ENCODE data around the gene KCNS1.

Gene KCNS1

DNA sequence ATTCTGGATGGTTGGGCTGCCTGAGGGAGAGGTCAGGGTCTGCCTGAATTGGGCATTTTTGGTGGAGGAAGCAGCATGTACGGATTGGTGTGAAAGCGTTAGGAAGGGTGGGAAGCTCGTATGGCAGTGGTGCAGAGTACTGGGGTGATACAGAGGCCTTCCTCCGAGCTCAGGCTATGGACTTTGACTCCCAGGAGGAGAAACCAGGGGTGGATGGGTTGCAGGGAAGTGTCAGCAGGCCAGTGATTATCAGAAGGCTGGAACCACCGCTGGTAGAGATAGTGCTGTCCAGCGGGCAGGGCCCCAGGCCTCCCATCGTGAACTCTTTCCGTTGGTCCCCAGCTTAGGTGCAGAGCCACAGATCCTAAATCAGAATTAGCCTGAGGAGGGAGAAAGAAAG, 8.7 kb upstream of the KCNS1 start:
- no peak for DNase-seq (ENCODE audit: low spot score)

DNA sequence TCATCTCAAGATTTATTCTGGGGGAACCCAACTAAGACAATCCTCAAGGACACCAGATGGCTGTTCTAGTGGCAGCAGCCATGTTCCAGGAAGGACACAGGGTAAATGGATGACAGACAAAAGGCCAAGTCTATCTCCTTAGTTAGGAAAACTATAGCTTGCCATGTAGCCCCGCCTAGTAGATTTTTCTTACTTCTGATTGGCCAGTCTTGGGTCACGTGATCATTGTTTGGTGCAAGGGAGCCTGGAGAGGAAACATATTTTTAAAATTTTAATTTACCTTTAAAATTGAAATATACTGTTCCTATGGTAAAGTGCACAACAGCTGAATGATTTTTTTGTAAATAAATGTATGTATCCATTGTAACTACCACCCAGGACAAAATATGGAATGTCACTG, 4.4 kb upstream of the KCNS1 start:
- peak; percentile 34 for DNase-seq (ENCODE audit: low spot score)

DNA sequence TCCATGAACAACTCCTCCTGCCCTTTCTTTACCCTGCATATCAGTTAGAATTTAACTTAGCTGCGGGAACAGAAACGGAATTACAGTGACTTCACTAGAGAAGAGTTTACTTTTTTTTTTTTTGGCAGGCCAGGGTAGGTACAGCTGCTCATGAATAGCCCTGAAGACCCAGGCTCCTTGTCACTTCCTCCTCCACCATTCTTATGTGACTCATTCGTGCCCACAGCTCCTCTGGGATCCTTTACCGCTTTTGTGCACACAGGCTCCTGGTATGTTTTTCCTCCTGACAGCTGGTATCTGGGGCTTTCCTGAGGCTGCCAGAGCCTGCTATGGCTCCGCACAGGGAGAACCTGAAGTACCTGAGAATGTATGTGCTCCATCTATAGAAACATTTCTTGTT, 3.9 kb upstream of the KCNS1 start:
- no peak for DNase-seq (ENCODE audit: low spot score)

DNA sequence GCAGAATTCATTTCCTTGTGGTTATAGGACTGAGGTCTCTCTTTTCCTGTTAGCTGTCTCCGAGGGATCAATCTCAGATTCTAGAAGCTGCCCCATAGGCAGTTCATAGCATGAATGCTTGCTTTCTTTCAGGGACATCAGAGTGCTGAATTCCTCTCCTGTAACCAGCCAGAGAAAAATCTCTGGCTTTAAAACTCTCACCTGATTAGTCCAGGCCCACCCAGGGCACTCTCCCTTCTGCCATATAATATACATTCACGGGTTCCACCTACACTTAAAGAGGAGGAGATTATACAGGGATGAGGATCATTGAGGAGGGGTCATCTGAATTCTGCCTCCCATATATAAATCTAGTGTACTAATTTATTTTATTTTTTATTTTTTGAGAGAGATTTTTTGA, 2.1 kb upstream of the KCNS1 start:
- DNase-seq (ENCODE audit: low spot score): no peak

DNA sequence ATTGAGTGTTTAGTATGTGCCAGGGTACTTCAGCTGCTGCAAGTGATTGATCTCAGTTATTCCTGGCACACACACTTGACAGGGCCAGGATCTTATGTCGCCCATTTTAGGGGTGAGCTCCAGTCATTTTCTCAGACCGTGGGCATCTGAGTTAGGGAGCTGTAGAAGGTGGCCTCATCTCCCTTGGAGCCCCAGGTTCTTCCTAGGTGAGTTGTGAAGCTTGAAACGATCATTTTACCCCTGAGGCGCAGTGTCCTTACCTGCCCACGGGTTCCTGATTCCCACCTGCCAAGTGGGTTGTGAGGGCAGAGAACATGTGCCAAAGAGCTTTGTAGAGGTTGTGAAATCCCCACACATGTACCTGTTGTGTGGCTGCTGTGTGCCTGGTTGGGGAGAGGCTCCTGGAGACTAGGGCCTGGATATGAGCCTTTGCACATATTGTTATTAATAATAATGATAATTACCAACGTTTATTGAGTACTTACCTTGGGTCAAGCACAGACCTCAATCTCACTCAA, 465 bp upstream of the KCNS1 start:
- no peak for DNase-seq (ENCODE audit: low spot score)

DNA sequence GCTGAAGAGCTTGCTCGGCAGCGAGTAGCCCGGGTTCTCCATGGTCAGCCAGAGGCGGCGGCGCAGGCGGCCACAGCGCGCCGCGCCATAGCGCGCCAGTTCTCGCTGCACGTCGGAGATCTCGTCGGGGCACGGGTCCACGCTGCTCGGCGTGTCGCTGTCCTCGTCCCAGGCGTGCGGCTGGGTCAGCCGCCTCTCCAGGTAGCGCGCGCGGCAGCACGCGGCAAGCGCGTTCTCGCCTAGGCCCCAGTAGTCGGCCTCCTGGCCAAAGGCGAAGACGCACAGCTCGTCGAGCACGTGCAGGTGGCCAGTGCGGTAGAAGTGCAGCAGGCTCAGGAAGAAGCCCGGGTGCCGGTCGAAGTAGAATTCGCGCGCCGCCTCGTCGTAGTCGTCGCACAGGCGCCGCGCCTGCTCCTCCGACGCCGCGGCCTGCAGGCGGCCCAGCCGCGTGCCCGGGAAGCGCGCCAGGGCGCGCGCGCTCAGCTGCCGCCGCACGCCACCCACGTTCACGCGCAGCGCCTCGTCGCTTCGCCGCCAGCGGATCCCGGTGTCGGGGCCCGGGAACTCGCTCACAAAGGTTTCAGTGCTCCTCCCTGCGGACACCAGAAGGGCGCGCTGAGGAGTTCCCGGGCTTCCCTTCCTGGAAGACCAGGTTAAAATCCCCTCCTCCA, 2.7 kb downstream of the KCNS1 start:
- no peak for DNase-seq (ENCODE audit: low spot score)

DNA sequence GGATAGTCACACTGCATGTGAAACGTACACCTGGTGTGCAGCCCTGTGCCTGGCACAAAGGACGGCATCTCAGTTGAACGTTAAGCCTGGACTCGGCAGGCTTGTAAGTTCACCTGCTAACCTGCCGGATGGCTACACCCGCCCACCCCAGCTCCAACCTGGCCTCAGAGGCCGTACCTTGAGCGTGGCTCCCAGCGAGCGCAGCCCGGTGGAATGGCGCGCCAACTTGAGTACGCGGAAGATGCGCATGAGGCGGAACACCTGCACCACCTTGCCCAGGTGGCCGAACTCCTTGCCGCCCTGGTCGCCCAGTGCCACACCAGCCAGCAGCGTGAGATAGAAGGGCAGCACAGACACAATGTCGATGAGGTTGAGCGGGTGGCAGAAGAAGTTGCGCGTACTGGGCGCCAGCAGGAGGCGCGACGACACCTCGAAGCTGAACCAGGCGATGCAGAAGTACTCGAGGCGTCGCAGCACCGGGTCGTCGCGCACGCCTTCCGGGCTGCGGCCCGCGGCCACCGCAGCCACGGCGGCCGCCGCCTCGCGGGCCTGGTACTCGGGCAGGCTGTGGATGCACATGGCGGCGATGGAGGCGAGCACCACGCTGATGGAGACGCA, 3.3 kb downstream of the KCNS1 start:
- no peak for DNase-seq (ENCODE audit: low spot score)

DNA sequence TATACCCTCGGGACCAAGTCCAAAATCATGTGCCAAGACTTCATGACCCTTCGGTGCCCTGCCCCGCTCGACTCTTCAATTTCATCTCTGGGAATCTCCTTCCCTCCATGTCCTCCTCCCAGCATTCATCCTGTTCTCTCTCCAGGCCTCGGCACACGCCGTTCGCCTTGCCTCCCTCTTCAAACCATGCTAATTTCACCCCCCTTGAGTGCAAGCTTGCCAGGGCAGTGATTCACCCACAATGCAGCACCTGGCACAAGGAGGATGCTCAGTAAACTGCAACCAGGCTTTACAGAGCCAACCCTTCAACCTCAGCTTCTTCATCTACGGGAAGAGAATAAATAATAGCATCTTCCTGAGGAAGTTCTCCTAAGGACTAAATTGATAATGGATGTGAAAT, 4.1 kb downstream of the KCNS1 start:
- DNase-seq (ENCODE audit: low spot score): no peak

DNA sequence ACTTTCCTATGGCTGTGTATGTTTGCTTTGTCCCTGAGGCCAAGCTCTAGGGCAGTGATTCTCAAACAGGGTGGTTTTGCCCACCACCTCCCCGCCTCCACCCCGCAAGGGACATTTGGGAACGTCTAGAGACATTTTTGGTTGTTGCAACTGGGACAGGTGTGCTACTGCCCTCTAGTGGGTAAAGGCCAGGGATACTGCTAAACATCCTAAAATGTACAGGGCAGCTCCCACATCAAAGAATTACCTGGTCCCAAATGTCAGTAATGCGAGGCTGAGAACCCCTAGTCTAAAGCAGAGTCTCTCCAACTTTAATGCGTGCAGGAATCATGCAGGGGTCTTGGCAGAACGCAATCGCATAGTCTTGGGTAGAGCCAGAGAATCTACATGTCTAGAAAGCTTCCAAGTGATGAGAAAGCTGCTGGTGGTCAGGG, 5.1 kb downstream of the KCNS1 start:
- DNase-seq (ENCODE audit: low spot score): peak; percentile 82

DNA sequence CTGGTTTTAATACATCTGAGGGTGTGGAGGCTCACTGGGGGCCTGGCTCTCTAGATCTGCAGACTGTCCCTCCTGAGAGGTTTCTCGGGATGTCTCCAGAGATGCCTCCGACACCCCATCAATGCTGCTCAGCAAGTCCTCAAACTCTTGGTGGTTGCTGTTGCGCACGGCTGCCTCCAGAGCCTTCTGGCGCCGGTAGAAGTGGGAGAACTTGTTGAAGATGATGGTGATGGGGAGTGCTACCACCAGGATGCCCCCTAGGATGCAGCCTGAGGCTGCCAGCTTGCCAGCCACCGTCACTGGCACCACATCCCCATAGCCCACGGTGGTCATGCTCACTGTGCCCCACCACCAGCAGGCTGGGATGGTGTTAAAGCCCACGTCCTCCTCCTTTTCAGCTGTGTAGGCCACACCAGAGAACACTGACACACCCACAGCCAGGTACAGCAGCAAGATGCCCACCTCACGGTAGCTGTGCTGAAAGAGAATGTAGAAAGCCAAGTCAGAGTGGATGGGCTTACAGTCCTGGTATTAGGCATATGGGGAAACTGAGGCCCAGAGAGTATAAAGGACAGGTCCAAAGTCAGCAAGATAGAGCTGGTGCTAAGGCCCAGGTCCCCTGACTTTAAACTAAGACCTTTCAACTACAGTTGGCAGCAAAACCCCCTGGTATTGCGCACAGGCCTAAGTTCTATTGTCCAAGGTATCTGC, 5.9 kb downstream of the KCNS1 start:
- DNase-seq (ENCODE audit: low spot score): no peak

DNA sequence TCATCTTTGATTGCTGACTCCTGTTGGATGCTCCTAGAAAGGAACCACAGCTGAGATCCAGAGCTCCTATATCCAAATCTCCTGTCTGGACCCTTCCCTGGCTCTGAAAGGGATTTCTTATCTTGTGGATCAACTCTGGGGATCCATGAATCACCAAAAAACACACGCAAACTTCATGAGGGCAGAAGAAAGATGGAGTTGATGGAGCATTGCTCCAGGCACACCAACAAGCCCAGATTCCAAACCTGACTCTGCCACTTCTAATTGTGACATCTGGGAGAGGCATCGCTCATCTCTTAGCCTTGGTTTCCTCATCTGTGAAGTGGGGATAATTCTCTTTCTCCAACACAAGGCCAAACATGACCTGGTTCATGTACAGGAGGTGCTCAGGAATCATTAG, 6.7 kb downstream of the KCNS1 start:
- DNase-seq (ENCODE audit: low spot score): no peak

DNA sequence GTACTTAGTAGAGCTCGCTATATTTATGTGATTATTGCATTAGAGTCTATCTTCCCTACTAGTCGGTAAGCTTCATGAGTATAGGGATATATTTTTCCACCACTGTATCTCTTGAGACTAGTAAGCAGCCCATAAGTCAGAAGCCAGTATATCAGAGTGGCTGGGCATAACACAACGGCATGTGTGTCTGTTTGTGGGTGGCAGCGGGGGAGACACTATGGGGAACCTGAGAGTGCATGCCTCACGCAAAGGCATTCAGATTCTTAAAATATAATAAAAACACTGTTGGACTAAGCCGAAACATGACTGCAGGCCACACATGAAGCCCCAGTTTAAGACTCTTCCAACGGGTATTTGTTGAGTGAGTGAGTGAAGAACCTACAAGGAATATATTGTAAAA, 8.0 kb downstream of the KCNS1 start:
- DNase-seq (ENCODE audit: low spot score): no peak

DNA sequence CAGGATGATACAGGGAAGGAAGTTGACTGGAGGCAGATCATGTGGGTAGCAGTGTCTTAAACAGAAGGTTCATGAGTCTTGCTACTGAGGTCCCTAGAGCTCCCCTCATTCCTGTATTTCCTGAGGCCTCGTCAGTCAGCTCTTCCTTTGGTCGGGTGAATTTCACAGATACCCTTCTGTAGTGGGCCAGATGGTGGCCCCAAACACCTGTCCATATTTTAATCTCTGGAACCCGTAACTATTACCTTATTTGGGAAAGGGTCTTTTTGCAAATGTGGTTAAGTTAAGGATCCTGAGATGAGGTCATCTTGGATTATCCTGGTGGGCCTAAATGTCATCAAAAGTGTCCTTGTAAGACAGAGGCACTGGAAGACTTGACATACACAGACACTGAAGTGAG, 9.6 kb downstream of the KCNS1 start:
- DNase-seq (ENCODE audit: low spot score): no peak

DNA sequence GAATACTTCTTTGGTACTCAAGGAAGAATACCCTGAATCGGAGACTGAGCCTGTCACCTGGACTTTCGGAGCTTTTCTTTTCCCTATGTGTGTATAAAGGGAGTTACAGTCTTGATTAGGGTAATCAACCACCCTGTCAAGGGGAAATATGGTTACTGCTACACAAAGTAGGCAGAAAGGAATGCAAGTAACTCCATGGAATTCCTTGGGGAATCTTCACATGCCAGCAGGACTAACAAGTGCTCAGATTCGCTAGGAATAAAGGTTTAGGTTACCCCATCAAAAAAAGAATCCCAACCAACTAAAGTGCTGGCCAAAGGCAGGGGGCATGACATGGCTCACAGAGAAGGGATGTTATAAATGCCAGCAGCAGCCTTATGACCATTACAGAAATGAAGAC, 10.4 kb downstream of the KCNS1 start:
- DNase-seq (ENCODE audit: low spot score): no peak

DNA sequence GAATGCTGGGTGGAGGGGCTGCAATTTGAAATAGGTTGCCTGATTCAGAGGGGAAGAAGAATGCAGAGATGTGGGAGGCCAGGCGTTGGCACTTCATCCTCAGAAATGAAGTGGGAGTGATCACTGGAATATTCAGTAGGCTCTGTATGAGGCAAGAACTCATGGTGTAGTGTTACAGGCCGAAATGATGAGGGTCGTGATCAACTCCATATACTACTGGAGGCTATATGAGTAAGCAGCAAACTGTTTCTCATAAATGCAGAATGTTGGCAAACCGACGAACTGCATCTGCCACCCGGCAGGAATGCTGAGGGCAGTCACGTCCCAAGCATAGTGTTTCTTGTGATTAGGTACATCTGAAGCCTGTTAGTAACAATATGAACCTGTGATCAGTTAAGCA, 12.7 kb downstream of the KCNS1 start:
- DNase-seq (ENCODE audit: low spot score): no peak

DNA sequence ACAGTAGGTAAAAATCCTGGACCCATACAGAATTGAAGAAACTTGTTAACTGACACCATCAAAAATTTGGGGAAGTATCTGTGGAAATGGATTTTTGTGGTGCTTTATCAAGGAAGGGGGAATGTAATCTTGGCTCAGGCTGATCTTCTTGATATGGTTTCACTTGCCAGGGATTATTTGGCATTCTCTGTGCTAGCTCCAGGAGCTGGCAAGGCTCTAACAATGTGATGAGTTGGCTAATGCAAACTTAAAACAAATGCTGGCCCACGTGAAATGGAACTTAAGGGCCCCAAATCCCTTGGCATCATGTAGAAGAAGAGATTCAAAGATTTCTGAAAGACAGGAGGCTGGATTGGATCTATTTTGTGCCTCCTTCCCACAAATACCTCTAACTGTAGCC, 13.1 kb downstream of the KCNS1 start:
- DNase-seq (ENCODE audit: low spot score): no peak

DNA sequence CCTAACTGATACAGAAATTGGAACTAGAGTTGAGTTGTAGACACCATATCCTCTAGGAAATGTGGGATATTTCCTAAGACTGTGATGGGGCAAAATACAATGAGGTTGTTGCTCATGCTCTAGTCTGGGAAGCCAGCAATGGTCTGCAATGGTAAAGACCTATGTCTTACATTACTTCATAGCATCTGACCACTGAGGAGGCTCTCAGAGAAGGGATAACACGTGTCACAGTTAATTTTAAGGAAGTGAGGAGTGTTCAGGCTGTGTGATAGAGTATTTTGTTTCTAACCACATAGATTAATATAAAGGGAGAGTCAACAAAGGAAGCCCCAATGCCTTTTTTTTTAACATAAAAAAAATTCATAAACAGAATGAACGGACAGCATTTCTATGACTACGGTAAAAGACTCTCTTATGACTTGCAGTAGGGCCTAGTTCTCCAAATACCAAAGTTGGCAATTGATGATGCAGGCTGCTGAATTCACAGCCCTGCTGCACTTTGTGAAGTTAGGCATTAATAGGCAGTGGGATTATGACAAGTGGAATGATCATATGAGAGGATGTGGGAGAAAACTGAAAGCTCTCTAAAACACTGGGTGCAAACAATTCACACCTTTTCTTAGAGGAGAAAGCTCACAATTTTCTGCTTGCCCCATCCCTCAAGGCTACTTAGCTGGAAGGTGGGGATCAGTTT, 13.7 kb downstream of the KCNS1 start:
- no peak for DNase-seq (ENCODE audit: low spot score)

DNA sequence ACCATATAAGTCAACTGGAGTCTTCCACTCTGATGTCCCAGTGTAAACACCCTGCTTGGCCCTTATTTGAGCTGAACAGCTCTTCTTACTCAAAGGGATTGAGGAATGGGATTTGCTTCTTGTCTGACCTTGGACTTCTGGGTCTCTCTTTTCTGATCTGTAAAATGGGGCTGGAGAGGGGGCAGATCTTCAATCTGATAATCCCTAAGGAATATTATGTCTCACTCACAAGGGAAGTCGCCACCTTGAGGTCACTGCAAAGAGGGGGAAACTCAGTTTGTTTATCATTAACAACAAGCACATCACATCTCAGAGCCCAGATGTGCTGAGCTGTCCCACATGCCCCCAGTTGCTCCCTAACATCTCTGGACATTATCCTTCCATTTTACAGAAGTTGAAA, 15.1 kb downstream of the KCNS1 start:
- DNase-seq (ENCODE audit: low spot score): no peak

DNA sequence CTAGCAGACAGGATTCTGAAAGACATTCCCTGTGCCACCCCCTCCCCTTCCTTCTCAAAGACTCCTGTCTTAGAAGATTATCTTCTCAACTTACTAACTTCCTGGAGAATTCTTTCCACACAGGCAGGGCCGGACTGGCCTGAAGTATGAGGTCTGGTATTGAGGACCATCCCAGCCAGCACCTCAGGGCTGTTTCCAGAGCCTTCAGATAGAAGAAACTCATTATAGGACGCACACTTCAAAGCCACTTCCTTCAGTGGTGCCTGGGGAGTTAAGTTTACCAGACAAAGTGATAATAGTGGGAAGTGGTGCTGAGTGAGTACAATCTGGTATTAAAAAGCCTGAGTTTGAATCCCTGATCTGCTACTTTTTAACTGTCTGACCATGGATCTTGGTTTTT, 15.6 kb downstream of the KCNS1 start:
- no peak for DNase-seq (ENCODE audit: low spot score)

DNA sequence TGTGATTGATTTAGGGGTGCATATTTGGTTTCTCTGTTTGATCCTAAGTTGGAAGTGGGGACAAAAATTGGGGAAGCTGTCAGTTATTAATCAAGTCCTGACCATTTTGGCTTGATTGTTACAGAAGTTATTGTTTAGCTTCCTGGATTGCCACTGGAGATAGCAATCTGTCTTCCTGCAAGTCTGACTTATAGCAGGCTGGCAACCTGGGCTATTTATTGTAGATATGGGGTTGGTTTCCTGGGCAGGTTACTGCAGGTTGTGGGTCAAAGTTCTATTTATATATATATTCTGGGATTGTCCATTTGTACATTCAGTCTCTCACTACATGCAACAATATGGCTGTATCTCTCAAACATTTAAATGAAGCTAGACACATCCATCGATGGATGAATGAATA, 17.8 kb downstream of the KCNS1 start:
- DNase-seq (ENCODE audit: low spot score): no peak

DNA sequence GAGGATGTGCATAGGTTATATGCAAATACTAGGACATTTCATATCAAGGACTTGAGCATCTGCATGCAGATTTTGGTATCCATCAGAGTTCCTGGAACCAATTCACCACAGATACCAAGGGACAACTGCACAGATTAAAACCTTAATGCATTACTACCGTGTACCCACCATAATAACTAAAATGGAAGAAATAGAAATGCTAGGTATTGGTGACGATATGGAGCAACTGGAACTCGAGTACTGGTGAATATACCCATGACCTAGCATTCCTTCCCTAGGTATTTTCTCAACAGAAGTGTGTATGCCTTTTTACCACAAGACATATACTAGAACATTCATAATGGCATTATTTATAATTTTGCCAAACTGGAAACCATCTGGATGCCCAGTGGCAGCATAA, 18.5 kb downstream of the KCNS1 start:
- no peak for DNase-seq (ENCODE audit: low spot score)

DNA sequence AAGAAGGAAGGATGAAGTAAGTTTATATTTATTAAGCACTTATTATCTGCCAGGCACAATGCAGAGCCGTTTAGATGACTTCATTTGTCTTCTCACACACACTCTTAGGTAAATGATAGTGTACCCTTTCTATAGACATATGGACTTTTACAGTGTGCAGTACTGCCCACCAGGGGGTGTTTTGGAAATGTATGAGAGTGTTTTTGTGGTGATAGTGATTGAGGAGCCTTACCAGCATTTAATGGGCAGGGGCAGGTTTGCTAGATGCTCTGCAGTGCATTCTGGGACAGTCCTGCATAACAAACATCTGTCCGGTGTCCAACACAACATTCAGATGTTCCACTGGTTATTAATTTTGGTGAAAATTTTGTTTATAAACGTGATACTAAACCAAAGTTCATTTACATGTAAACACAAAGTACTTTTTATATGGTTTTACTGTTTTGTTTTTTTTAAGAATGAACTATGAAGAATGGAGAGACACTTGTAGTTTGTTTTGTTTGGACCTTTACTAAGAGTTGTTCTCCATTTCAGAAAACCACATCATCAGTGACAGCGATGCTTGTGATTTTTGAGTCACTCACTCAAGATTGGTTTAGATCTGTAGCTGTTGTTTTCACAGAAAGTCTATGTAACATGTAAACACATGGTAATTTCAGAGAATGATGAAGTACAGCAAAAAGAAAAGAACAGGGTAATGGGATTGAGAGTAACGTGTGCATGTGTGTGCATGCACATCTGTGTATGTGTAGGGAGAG, 19.9 kb downstream of the KCNS1 start:
- peak; percentile 58 for DNase-seq (ENCODE audit: low spot score)
